HepG2 (cell line): ENCODE measurements around the gene UBTD1. TPM values are rescaled to one million over a fixed set of nuclear protein-coding genes. Genes with fewer than 3 reads are reported as not detected.

ENCODE experiments used
- DNMT1 ChIP-seq: sonication (generic); formaldehyde crosslinking; IDR thresholded peaks from 2 replicates; pipeline ENCODE4 v1.5.1; 2020; ENCODE audit warnings: mild to moderate bottlenecking, missing genetic modification reagents
- ERF ChIP-seq: IDR thresholded peaks from 2 replicates; pipeline ENCODE4 v1.6.1; 2018; ENCODE audit warnings: missing biosample characterization, missing genetic modification reagents
- HMGXB3 ChIP-seq: sonication (generic); formaldehyde crosslinking; IDR thresholded peaks from 2 replicates; pipeline ENCODE4 v1.4.0; 2020; ENCODE audit warnings: missing genetic modification reagents, borderline replicate concordance
- KDM5A ChIP-seq: fragments of 200-600 bp; sonication (generic); IDR thresholded peaks from 2 replicates; pipeline ENCODE4 v1.7.0; 2018; ENCODE audit warnings: antibody characterized with exemption, mild to moderate bottlenecking, low read length, borderline replicate concordance
- MXD4 ChIP-seq: IDR thresholded peaks from 2 replicates; pipeline ENCODE4 v1.6.1; 2016; ENCODE audit warnings: mild to moderate bottlenecking, missing biosample characterization, missing genetic modification reagents
- PBX2 ChIP-seq: IDR thresholded peaks from 2 replicates; pipeline ENCODE4 v1.6.1; 2016; ENCODE audit warnings: control low read depth
- RFXAP ChIP-seq: sonication (generic); formaldehyde crosslinking; IDR thresholded peaks from 2 replicates; pipeline ENCODE4 v1.4.0; 2020; ENCODE audit warnings: missing genetic modification reagents, borderline replicate concordance
- RXRA ChIP-seq: sonication (generic); formaldehyde crosslinking; IDR thresholded peaks from 2 replicates; pipeline ENCODE4 v1.5.1; 2020; ENCODE audit warnings: missing genetic modification reagents
- SMC3 ChIP-seq: IDR thresholded peaks from 2 replicates; pipeline ENCODE4 v1.6.1; 2011; ENCODE audit warnings: low read length, improper control_type of control experiment
- THAP9 ChIP-seq: sonication (generic); formaldehyde crosslinking; IDR thresholded peaks from 2 replicates; pipeline ENCODE4; 2020; ENCODE audit warnings: missing genetic modification reagents, mild to moderate bottlenecking, borderline replicate concordance
- TMF1 ChIP-seq: sonication (generic); formaldehyde crosslinking; IDR thresholded peaks from 2 replicates; pipeline ENCODE4 v1.8.1; 2022; ENCODE audit warnings: low read depth, missing genetic modification reagents
- TP53 ChIP-seq: sonication (generic); formaldehyde crosslinking; conservative IDR thresholded peaks from 2 replicates; pipeline ENCODE4 v1.4.0; 2020; ENCODE audit warnings: missing genetic modification reagents
- UBTF ChIP-seq: sonication (generic); formaldehyde crosslinking; IDR thresholded peaks from 2 replicates; pipeline ENCODE4 v1.4.0; 2020; ENCODE audit warnings: mild to moderate bottlenecking, missing genetic modification reagents
- ZBTB44 ChIP-seq: sonication (generic); formaldehyde crosslinking; IDR thresholded peaks from 2 replicates; pipeline ENCODE4 v1.4.0; 2020; ENCODE audit warnings: missing genetic modification reagents
- ZNF296 ChIP-seq: sonication (generic); formaldehyde crosslinking; conservative IDR thresholded peaks from 2 replicates; pipeline ENCODE4 v1.5.0; 2020; ENCODE audit warnings: mild to moderate bottlenecking, missing genetic modification reagents
- ZNF883 ChIP-seq: sonication (generic); formaldehyde crosslinking; IDR thresholded peaks from 2 replicates; pipeline ENCODE4 v1.5.1; 2020; ENCODE audit warnings: mild to moderate bottlenecking, missing genetic modification reagents; ENCODE audit errors: not compliant biosample characterization
- polyA plus RNA-seq, 8 experiments: library from polyadenylated mRNA; depleted of rRNA in 3 of 8; stranded (reverse) in 7 of 8; unstranded in 1 of 8; fragments of >200 nt; fragmentation: Illumina TruSeq in 4 of 8; extraction: Trizol in 4 of 8; gene quantifications; 2 replicates each; pipeline versions ENCODE4 v1.2.1 to v1.2.3, GENCODE V29; 2011 to 2016; ENCODE audit warnings: low read depth in 4 of 8, missing spikeins in 1 of 8, mixed read lengths in 1 of 8; ENCODE audit not compliant: insufficient read depth in 1 of 8
- total RNA-seq, 5 experiments: library from RNA; depleted of rRNA; stranded (reverse); fragments of >200 nt; fragmentation: Illumina TruSeq; extraction: Trizol; gene quantifications; 2 replicates each; pipeline ENCODE4 v1.2.3, GENCODE V29; 2016; ENCODE audit warnings: low read depth in 1 of 5

Gene UBTD1
- total and polyA plus RNA-seq, 2 of the 13 experiments (the other 11 are each of a cell fraction or from before 2014, with no cell fraction given): 7.9 to 10.0 TPM

- TF ChIP-seq UBTF: peak; percentile 34; the same call in 1 of the 2 replicates
- TF ChIP-seq ERF (CRISPR knock-in tag): peak; percentile 24; the same call in 1 of the 2 replicates
- TF ChIP-seq DNMT1 (CRISPR knock-in tag): no peak
- no peak for TF ChIP-seq ZBTB44
- TF ChIP-seq PBX2 (CRISPR knock-in tag): peak; percentile 34; the same call in 1 of the 2 replicates
- peak; percentile 85; the same call in 1 of the 2 replicates for TF ChIP-seq HMGXB3 (CRISPR knock-in tag)
- TF ChIP-seq RFXAP (CRISPR knock-in tag): 0 out of 2 replicates have a peak, but pooled peaks have one; percentile 47
- peak; percentile 26; the same call in 1 of the 2 replicates for TF ChIP-seq THAP9 (CRISPR knock-in tag)
- no peak for TF ChIP-seq TP53 (CRISPR knock-in tag)
- TF ChIP-seq KDM5A: no peak
- no peak for TF ChIP-seq ZNF296 (CRISPR knock-in tag)
- no peak for TF ChIP-seq MXD4
- no peak for TF ChIP-seq SMC3
- no peak for TF ChIP-seq ZNF883 (CRISPR knock-in tag)
- TF ChIP-seq RXRA (CRISPR knock-in tag): 0 out of 2 replicates have a peak, but pooled peaks have one; percentile 14
- no peak for TF ChIP-seq TMF1 (CRISPR knock-in tag)
These were observed 85.5 kb downstream of the UBTD1 start, which contains the start of gene HOGA1 (continued) for GRCh38 chr10:97584060-97584797.
